OCI-LY7 (cell line): ENCODE data around the gene FOXJ2. TPM values are rescaled to one million over a fixed set of nuclear protein-coding genes. Genes with fewer than 3 reads are reported as not detected.

Experiments used
- BruUV-seq: library from RNA; stranded (reverse); fragments of 400-500 nt; replicated peaks from 2 replicates; lab custom pipeline; 2021; lab: Mats Ljungman, UMichigan
- CTCF ChIA-PET: fragments of 300-600 bp; sonication (Branson Sonifier 250); formaldehyde crosslinking; loops from one replicate; lab custom pipeline; 2022; ENCODE audit warnings: antibody characterized with exemption; ENCODE audit not compliant: unreplicated experiment; lab: Charles Lee
- POLR2A ChIA-PET: fragments of 300-600 bp; sonication (Branson Sonifier 250); formaldehyde crosslinking; loops from one replicate; lab custom pipeline; 2022; ENCODE audit warnings: antibody characterized with exemption; lab: Charles Lee
- DNase-seq: peaks from one replicate; pipeline ENCODE4 v3.0.0-alpha.2; 2015; ENCODE audit warnings: low spot score
- H2AFZ ChIP-seq: fragments of 200-600 bp; sonication (generic), shearing (Covaris generic); 2 replicates; pipeline ENCODE4 v1.6.1; 2014; ENCODE audit warnings: mild to moderate bottlenecking, antibody characterized with exemption, low read length, moderate library complexity
- H3K27ac ChIP-seq: fragments of 200-600 bp; sonication (generic); 2 replicates; pipeline ENCODE4 v1.5.1; 2014; ENCODE audit warnings: mixed run types, low read depth, mild to moderate bottlenecking, moderate library complexity, low read length, inconsistent platforms; ENCODE audit not compliant: poor library complexity, severe bottlenecking
- H3K36me3 ChIP-seq: fragments of 200-600 bp; sonication (generic); 2 replicates; pipeline ENCODE4 v1.6.1; 2014; ENCODE audit warnings: mild to moderate bottlenecking, antibody characterized with exemption, low read length, moderate library complexity, mixed read lengths; ENCODE audit not compliant: insufficient read depth
- H3K4me1 ChIP-seq: fragments of 200-600 bp; sonication (generic); 2 replicates; pipeline ENCODE4 v1.5.1; 2014; ENCODE audit warnings: mild to moderate bottlenecking, low read length; ENCODE audit not compliant: insufficient read depth, poor library complexity, severe bottlenecking
- H3K4me2 ChIP-seq: fragments of 200-600 bp; sonication (generic); 2 replicates; pipeline ENCODE4 v1.6.1; 2014; ENCODE audit warnings: mild to moderate bottlenecking, low read length
- H3K4me3 ChIP-seq: fragments of 200-600 bp; sonication (generic); 2 replicates; pipeline ENCODE4 v1.5.1; 2014; ENCODE audit warnings: mild to moderate bottlenecking, low read depth, low read length; ENCODE audit not compliant: poor library complexity, severe bottlenecking
- H3K79me2 ChIP-seq: fragments of 200-600 bp; sonication (generic); 2 replicates; pipeline ENCODE4 v1.6.1; 2016; ENCODE audit warnings: low read depth, mild to moderate bottlenecking, low read length, moderate library complexity, mixed read lengths; ENCODE audit not compliant: insufficient read depth
- H3K9me2 ChIP-seq: fragments of 200-600 bp; sonication (generic); 2 replicates; pipeline ENCODE4 v1.6.1; 2016; ENCODE audit warnings: mild to moderate bottlenecking, low read length, mixed read lengths; ENCODE audit not compliant: insufficient read depth
- H3K9me3 ChIP-seq: fragments of 200-600 bp; sonication (generic); 2 replicates; pipeline ENCODE4 v1.6.1; 2014; ENCODE audit warnings: mild to moderate bottlenecking, mixed run types, low read length, mixed read lengths
- H4K20me1 ChIP-seq: fragments of 200-600 bp; sonication (generic); 2 replicates; pipeline ENCODE4 v1.6.1; 2014; ENCODE audit warnings: mild to moderate bottlenecking, antibody characterized with exemption, low read length, moderate library complexity, mixed read lengths; ENCODE audit not compliant: insufficient read depth
- EZH2phosphoT487 ChIP-seq: fragments of 200-600 bp; sonication (generic); IDR thresholded peaks from 2 replicates; pipeline ENCODE4 v1.6.1; 2018; ENCODE audit warnings: low read depth, borderline replicate concordance, mild to moderate bottlenecking, mixed run types, antibody characterized with exemption, low read length, moderate library complexity, mixed read lengths
- intact Hi-C: fragments of 100-400 bp; cut with micrococcal nuclease; formaldehyde crosslinking; loops from one replicate; pipeline ENCODE4 v1.10.0; 2022; ENCODE audit not compliant: unreplicated experiment
- total RNA-seq, 2 experiments: library from RNA; depleted of rRNA in 1 of 2; stranded (reverse); fragments of >200 nt in 1 of 2; shearing (Covaris generic) in 1 of 2; gene quantifications; 2 replicates each; pipeline ENCODE4 v1.2.3, GENCODE V29; 2014 to 2022
- TF ChIP-seq, protein P1 (sequence below): fragments of 200-600 bp; sonication (generic); conservative IDR thresholded peaks from 2 replicates; pipeline ENCODE4 v1.5.1; 2014; ENCODE audit warnings: mild to moderate bottlenecking, antibody characterized with exemption, low read length, moderate library complexity, mixed read lengths

FOXJ2 gene
- total RNA-seq, 2 experiments from 2014 or later = 5.7 to 9.3 TPM

DNA sequence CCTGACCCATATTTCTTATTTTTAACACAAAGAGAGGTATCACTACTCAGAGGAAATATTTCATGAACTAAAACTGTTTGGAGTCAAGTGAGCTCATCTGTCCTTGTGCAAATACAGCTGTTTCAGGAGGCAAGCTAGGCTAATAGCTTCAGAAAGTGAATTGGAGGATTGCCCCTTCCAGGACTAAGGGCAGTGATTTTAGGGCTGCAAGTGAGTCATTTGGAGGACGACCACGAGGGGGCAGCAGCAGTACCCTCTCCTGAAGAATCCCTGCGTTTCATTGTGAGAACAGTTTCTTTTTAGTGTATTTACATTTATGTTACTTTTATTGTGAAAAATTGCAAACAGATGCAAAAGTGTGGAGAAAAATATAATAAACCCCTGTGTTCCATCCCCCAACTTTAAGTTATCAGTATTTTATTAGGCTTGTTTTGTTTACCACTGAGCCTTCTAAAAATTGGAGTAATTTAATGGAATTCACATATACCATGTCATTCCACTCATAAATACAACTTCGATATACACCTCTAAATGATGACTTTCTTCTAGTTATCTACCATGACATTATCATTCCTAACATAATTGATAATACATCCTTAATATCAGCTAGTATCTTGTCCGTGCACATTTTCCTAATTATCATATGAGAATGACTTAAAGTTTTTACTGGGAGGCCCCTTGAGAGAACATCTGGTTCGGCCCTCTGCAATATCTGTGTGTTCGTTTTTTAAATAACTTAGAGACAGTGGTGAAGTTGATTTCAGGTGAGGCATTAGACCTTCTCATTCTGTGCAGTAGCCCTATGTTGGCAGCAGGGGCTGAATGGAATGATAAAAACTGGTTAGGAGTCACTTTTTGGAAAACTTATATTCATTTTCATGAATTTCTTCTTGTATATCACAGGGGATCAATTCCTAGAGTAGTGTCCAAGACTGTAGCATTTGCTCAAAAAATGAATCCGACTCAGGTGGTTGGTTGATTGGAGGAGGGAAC, 13.7 kb downstream of the FOXJ2 start:
- no peak overlapping the region for H3K27ac ChIP-seq
- DNase-seq = peak; percentile 72
- intact Hi-C loops = loop anchor here (2.0 kb wide), 1 partner anchor 33 kb away; no protein-coding TSS in a partner anchor

DNA sequence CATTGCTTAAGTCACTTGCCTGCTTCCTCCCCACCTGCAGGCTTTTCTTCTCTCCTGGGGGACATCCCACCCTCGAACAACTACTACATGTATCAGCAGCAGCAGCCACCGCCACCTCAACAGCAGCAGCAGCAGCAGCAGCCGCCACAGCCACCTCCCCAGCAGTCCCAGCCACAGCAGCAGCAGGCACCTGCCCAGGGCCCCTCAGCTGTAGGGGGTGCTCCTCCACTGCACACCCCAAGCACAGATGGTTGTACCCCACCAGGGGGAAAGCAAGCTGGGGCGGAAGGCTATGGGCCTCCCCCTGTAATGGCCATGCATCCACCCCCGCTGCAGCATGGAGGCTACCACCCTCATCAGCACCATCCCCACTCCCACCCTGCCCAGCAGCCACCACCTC, 15.3 kb downstream of the FOXJ2 start:
- no peak for TF ChIP-seq EZH2phosphoT487
- TF ChIP-seq, protein P1, sequence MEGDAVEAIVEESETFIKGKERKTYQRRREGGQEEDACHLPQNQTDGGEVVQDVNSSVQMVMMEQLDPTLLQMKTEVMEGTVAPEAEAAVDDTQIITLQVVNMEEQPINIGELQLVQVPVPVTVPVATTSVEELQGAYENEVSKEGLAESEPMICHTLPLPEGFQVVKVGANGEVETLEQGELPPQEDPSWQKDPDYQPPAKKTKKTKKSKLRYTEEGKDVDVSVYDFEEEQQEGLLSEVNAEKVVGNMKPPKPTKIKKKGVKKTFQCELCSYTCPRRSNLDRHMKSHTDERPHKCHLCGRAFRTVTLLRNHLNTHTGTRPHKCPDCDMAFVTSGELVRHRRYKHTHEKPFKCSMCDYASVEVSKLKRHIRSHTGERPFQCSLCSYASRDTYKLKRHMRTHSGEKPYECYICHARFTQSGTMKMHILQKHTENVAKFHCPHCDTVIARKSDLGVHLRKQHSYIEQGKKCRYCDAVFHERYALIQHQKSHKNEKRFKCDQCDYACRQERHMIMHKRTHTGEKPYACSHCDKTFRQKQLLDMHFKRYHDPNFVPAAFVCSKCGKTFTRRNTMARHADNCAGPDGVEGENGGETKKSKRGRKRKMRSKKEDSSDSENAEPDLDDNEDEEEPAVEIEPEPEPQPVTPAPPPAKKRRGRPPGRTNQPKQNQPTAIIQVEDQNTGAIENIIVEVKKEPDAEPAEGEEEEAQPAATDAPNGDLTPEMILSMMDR = no peak
- POLR2A ChIA-PET = no interaction called here
- peaks cover 43% of the 10 kb centered on the region for H3K36me3 ChIP-seq

More for the DNA sequence above, 13.7 kb downstream of the FOXJ2 start:
- POLR2A ChIA-PET = interaction anchor here (0.6 kb wide), 1 partner anchor 18 kb away, joined by 6 read pairs; no protein-coding TSS in a partner anchor
- CTCF ChIA-PET = interaction anchor here (1.6 kb wide), 1 partner anchor 13 kb away, joined by 4 read pairs; no protein-coding TSS in a partner anchor
- Histone ChIP-seq H3K9me3 (no peaks in the 10 kb centered on the region), H3K4me3 (no peak overlapping the region), H2AFZ (no peak overlapping the region), H3K79me2 (no peaks in the 10 kb centered on the region), H3K9me2 (no peaks in the 10 kb centered on the region), H3K4me1 (peaks cover 2% of the 10 kb centered on the region), H4K20me1 (no peaks in the 10 kb centered on the region), H3K36me3 (peaks cover 43% of the 10 kb centered on the region), H3K4me2 (no peak overlapping the region)
- no peak for TF ChIP-seq EZH2phosphoT487
- TF ChIP-seq, protein P1 = peak; percentile 95
- BruUV-seq = no TSS peak

More for the DNA sequence above, 15.3 kb downstream of the FOXJ2 start:
- DNase-seq = no peak
- H3K79me2 ChIP-seq = no peaks in the 10 kb centered on the region
- no peaks in the 10 kb centered on the region for H4K20me1 ChIP-seq
- H3K9me3 ChIP-seq = no peaks in the 10 kb centered on the region
- BruUV-seq = no TSS peak
- intact Hi-C loops = loop anchor here (2.0 kb wide), 1 partner anchor 31 kb away; no protein-coding TSS in a partner anchor
- H3K4me1 ChIP-seq = peaks cover 6% of the 10 kb centered on the region
- no peak overlapping the region for H3K27ac ChIP-seq
- CTCF ChIA-PET = no interaction called here
- no peak overlapping the region for H3K4me3 ChIP-seq
- no peak overlapping the region for H2AFZ ChIP-seq
- no peaks in the 10 kb centered on the region for H3K9me2 ChIP-seq
- H3K4me2 ChIP-seq = no peak overlapping the region
